Neuronal stem cell (in vitro differentiated cells): Measurements from ENCODE around the gene CACNA2D4.

Experiments used
- DNase-seq: peaks from one replicate; pipeline ENCODE4 v3.0.0-alpha.2; 2013; ENCODE audit warnings: low spot score
- H2AFZ ChIP-seq: one replicate; pipeline ENCODE4 v1.6.1; 2013; ENCODE audit warnings: mild to moderate bottlenecking, low read length, inconsistent platforms
- H2AK5ac ChIP-seq: 2 replicates; pipeline ENCODE4 v1.6.1; 2013; ENCODE audit warnings: low read depth, mild to moderate bottlenecking, inconsistent platforms, low read length, moderate library complexity, mixed read lengths
- H2BK120ac ChIP-seq: 2 replicates; pipeline ENCODE4 v1.6.1; 2013; ENCODE audit warnings: low read depth, mild to moderate bottlenecking, inconsistent platforms, low read length, moderate library complexity, mixed read lengths
- H2BK12ac ChIP-seq: one replicate; pipeline ENCODE4 v1.6.1; 2013; ENCODE audit warnings: low read length, inconsistent platforms
- H2BK15ac ChIP-seq: 2 replicates; pipeline ENCODE4 v1.6.1; 2013; ENCODE audit warnings: mild to moderate bottlenecking, low read length, inconsistent platforms, mixed read lengths
- H2BK5ac ChIP-seq: one replicate; pipeline ENCODE4 v1.6.1; 2013; ENCODE audit warnings: inconsistent platforms, mild to moderate bottlenecking, low read length, moderate library complexity
- H3K14ac ChIP-seq: one replicate; pipeline ENCODE4 v1.6.1; 2013; ENCODE audit warnings: low read length, inconsistent platforms
- H3K18ac ChIP-seq: 2 replicates; pipeline ENCODE4 v1.6.1; 2013; ENCODE audit warnings: low read length, inconsistent platforms
- H3K23ac ChIP-seq: 2 replicates; pipeline ENCODE4 v1.6.1; 2013; ENCODE audit warnings: low read depth, mild to moderate bottlenecking, mixed read lengths, low read length, inconsistent platforms; ENCODE audit not compliant: poor library complexity
- H3K27ac ChIP-seq: replicated peaks from 3 replicates; pipeline ENCODE4 v1.5.1; 2013; ENCODE audit warnings: low read length, inconsistent platforms
- H3K27me3 ChIP-seq, 3 experiments: 2 replicates each; pipeline ENCODE4 v1.6.1; 2013; ENCODE audit warnings: low read length in 3 of 3, mild to moderate bottlenecking in 2 of 3, inconsistent platforms in 1 of 3, low read depth in 1 of 3, mixed read lengths in 1 of 3, moderate library complexity in 1 of 3; ENCODE audit not compliant: control insufficient read depth in 3 of 3, insufficient read depth in 3 of 3
- H3K36me3 ChIP-seq, 2 donors: replicated peaks in 1 of 2; 2 replicates each; pipeline ENCODE4 v1.6.1; 2013; ENCODE audit warnings: low read length in 2 of 2; ENCODE audit not compliant: control insufficient read depth in 2 of 2, insufficient read depth in 2 of 2
- H3K4ac ChIP-seq: 2 replicates; pipeline ENCODE4 v1.6.1; 2013; ENCODE audit warnings: inconsistent platforms, mild to moderate bottlenecking, low read length, moderate library complexity
- H3K4me1 ChIP-seq, 2 donors: 1 replicate in 1 of 2; 2 replicates in 1 of 2; pipeline ENCODE4 v1.6.1; 2013; ENCODE audit warnings: low read length in 2 of 2, low read depth in 1 of 2; ENCODE audit not compliant: control insufficient read depth in 2 of 2, insufficient read depth in 1 of 2
- H3K4me2 ChIP-seq: one replicate; pipeline ENCODE4 v1.6.1; 2013; ENCODE audit warnings: mild to moderate bottlenecking, low read length, inconsistent platforms; ENCODE audit not compliant: insufficient read depth, poor library complexity, severe bottlenecking
- H3K4me3 ChIP-seq, 2 donors: 2 replicates each; pipeline ENCODE4 v1.5.1; 2013; ENCODE audit warnings: low read length in 2 of 2, mild to moderate bottlenecking in 2 of 2, inconsistent platforms in 1 of 2, moderate library complexity in 1 of 2
- H3K79me1 ChIP-seq: one replicate; pipeline ENCODE4 v1.6.1; 2013; ENCODE audit warnings: low read depth, mild to moderate bottlenecking, inconsistent platforms, low read length, moderate library complexity
- H3K9ac ChIP-seq: one replicate; pipeline ENCODE4 v1.6.1; 2013; ENCODE audit warnings: mild to moderate bottlenecking, low read depth, low read length, inconsistent platforms; ENCODE audit not compliant: poor library complexity
- H3K9me3 ChIP-seq, 2 donors: replicated peaks in 1 of 2; 2 replicates each; pipeline versions ENCODE3 to v1.6.1; 2013; ENCODE audit warnings: low read length in 2 of 2, mild to moderate bottlenecking in 2 of 2, inconsistent platforms in 1 of 2, low read depth in 1 of 2, mixed read lengths in 1 of 2, moderate library complexity in 1 of 2; ENCODE audit not compliant: control insufficient read depth in 2 of 2, insufficient read depth in 1 of 2
- H4K8ac ChIP-seq: one replicate; pipeline ENCODE4 v1.6.1; 2013; ENCODE audit warnings: low read depth, mild to moderate bottlenecking, inconsistent platforms, low read length, moderate library complexity
- H4K91ac ChIP-seq: one replicate; pipeline ENCODE4 v1.6.1; 2013; ENCODE audit warnings: low read length, low read depth, mild to moderate bottlenecking, inconsistent platforms; ENCODE audit not compliant: poor library complexity
- whole genome bisulfite sequencing, 2 donors: extraction: QIAGEN DNeasy Blood & Tissue Kit; methylation state at CpG; one replicate each; pipeline ENCODE4 v1.1.7; 2013; ENCODE audit warnings: missing lambda C conversion rate in 2 of 2, mixed read lengths in 1 of 2; ENCODE audit not compliant: insufficient read length in 2 of 2, insufficient replicate concordance in 1 of 2; ENCODE audit errors: extremely low coverage in 2 of 2; 5-methylcytosine and 5-hydroxymethylcytosine counted together

CACNA2D4 gene

GRCh38 chr12:1878214-1878613, 40.2 kb downstream of the CACNA2D4 start:
- Histone ChIP-seq H3K9ac (no peak overlapping the region), H2AFZ (no peak overlapping the region), H2AK5ac (no peak overlapping the region), H4K8ac (no peak overlapping the region), H3K4me3 (no peak overlapping the region), H2BK12ac (no peak overlapping the region), H3K27me3 (peaks cover 0 to 25% (median 0%) of the 10 kb centered on the region in 3 experiments), H3K9me3 (no peaks in the 10 kb centered on the region), H3K27ac (no peak overlapping the region), H3K4me2 (no peak overlapping the region), H3K4ac (no peak overlapping the region), H3K23ac (no peak overlapping the region), H3K18ac (peak overlapping the region; percentile 42), H3K79me1 (no peaks in the 10 kb centered on the region), H2BK120ac (no peak overlapping the region), H2BK15ac (no peak overlapping the region), H3K4me1 (peaks cover 0 to 6% of the 10 kb centered on the region in 2 donors), H3K14ac (no peak overlapping the region), H2BK5ac (no peak overlapping the region), H4K91ac (no peak overlapping the region), H3K36me3 (no peaks in the 10 kb centered on the region)
- WGBS, 2 donors: no CpG with 5 or more reads among the region's 10 CpGs
- no peak for DNase-seq

DNA sequence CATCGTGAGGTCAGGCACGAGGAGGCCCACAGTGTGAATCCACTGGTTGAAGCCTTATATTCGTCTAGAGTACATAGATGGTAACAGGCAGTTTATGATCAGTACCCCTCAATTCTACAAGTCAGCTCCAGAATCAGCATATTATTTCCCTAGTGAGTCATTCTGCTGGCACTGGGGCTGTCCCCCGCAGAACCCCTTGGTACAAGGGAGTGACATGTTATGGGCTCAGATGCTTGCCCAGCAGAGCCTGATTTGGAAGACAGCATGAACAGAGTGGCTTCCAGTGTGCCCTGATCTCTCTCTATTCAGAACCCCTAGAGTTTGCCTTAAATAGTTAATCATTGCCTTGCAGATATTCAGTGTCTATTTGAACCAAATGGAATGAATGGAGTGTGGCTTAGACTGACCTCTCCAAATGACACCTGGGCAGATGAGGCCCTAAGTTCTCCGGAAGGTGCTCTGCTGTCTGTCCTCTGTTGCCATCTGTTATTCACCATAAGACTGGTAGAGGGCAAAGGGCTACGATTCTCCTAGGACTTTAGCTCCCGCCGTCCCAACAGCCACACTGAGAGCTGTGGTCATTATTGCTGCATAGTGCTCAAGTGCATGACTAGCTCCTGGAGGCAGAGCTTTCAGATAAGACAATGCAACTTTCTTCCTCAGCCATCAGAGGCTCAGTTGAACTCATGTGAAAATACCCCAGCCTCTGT, 41.1 kb downstream of the CACNA2D4 start:
- no peak for DNase-seq
- Histone ChIP-seq H4K8ac (no peak overlapping the region), H3K4me1 (peaks cover 0 to 6% of the 10 kb centered on the region in 2 donors), H2BK12ac (peak overlapping the region; percentile 23), H2AK5ac (no peak overlapping the region), H3K27me3 (peaks cover 0 to 21% (median 0%) of the 10 kb centered on the region in 3 experiments), H3K9me3 (no peaks in the 10 kb centered on the region), H3K4me3 (no peak overlapping the region), H2BK5ac (no peak overlapping the region), H2BK15ac (no peak overlapping the region), H2AFZ (no peak overlapping the region), H3K4me2 (no peak overlapping the region), H3K9ac (no peak overlapping the region), H3K4ac (no peak overlapping the region), H3K18ac (no peak overlapping the region), H3K27ac (no peak overlapping the region), H3K14ac (no peak overlapping the region), H3K79me1 (no peaks in the 10 kb centered on the region), H3K36me3 (no peaks in the 10 kb centered on the region), H3K23ac (no peak overlapping the region), H4K91ac (no peak overlapping the region), H2BK120ac (no peak overlapping the region)
- no CpG with 5 or more reads among the region's 8 CpGs for WGBS, 2 donors

GRCh38 chr12:1876086-1876485, 42.4 kb downstream of the CACNA2D4 start:
- H3K9ac ChIP-seq: no peak overlapping the region
- peaks cover 0 to under 1% of the 10 kb centered on the region in 2 donors for H3K36me3 ChIP-seq
- H2AK5ac ChIP-seq: no peak overlapping the region
- H2BK15ac ChIP-seq: no peak overlapping the region
- H4K8ac ChIP-seq: no peak overlapping the region
- H3K18ac ChIP-seq: no peak overlapping the region
- no peaks in the 10 kb centered on the region for H3K79me1 ChIP-seq
- H3K23ac ChIP-seq: no peak overlapping the region
- H3K4ac ChIP-seq: no peak overlapping the region
- H4K91ac ChIP-seq: no peak overlapping the region
- peaks cover 0 to 5% of the 10 kb centered on the region in 2 donors for H3K9me3 ChIP-seq
- DNase-seq: no peak
- H3K14ac ChIP-seq: no peak overlapping the region
- no peak overlapping the region for H2BK12ac ChIP-seq
- H3K4me2 ChIP-seq: no peak overlapping the region
- H2AFZ ChIP-seq: no peak overlapping the region
- no peak overlapping the region for H2BK5ac ChIP-seq
- no peak overlapping the region for H3K4me3 ChIP-seq
- no peak overlapping the region for H3K27ac ChIP-seq
- H3K27me3 ChIP-seq: peaks cover 0 to 21% (median 0%) of the 10 kb centered on the region in 3 experiments
- peaks cover 0 to 7% of the 10 kb centered on the region in 2 donors for H3K4me1 ChIP-seq
- no CpG with 5 or more reads among the region's 3 CpGs for WGBS, 2 donors
- H2BK120ac ChIP-seq: no peak overlapping the region

DNA sequence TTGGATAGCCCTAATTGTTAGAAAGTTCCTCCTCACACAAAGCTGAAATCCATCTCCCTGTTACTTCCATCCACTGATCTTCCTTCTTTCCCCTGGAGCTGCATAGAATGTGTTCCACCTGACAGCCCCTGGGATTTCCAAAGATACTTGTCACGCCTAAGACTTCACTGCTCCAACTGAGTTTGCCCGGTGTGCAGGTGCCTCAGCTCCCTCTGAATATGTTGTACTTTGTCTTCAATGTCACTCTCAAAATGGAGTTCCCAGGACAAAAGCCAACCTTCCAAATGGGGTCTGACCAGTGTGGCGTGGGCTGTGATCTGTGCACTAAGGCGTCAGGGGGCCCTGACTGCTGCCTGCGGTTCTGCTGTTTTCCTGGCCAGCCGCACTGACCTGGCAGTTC, 42.8 kb downstream of the CACNA2D4 start:
- no peak overlapping the region for H3K9ac ChIP-seq
- H3K36me3 ChIP-seq: peaks cover 0 to 2% of the 10 kb centered on the region in 2 donors
- peaks cover 0 to 21% (median 0%) of the 10 kb centered on the region in 3 experiments for H3K27me3 ChIP-seq
- H2BK5ac ChIP-seq: no peak overlapping the region
- H2BK120ac ChIP-seq: no peak overlapping the region
- peaks cover 0 to 10% of the 10 kb centered on the region in 2 donors for H3K4me1 ChIP-seq
- no peaks in the 10 kb centered on the region for H3K79me1 ChIP-seq
- H3K4me3 ChIP-seq: no peak overlapping the region
- no CpG with 5 or more reads among the region's 6 CpGs for WGBS, 2 donors
- no peak overlapping the region for H4K91ac ChIP-seq
- H4K8ac ChIP-seq: no peak overlapping the region
- H3K4me2 ChIP-seq: no peak overlapping the region
- no peak overlapping the region for H2AK5ac ChIP-seq
- H3K27ac ChIP-seq: no peak overlapping the region
- no peak overlapping the region for H2BK12ac ChIP-seq
- no peak overlapping the region for H3K23ac ChIP-seq
- H2BK15ac ChIP-seq: no peak overlapping the region
- peaks cover 0 to 9% of the 10 kb centered on the region in 2 donors for H3K9me3 ChIP-seq
- peak overlapping the region; percentile 40 for H3K14ac ChIP-seq
- no peak overlapping the region for H3K4ac ChIP-seq
- no peak for DNase-seq
- no peak overlapping the region for H2AFZ ChIP-seq
- peak overlapping the region; percentile 11 for H3K18ac ChIP-seq
